Measurements from ENCODE around the gene PRSS53.
"Not testable (repeated sequence)": the region's sequence is repeated elsewhere in the genome, so short reads cannot be mapped to it uniquely, and the experiment has no call there.

The PRSS53 gene

DNA sequence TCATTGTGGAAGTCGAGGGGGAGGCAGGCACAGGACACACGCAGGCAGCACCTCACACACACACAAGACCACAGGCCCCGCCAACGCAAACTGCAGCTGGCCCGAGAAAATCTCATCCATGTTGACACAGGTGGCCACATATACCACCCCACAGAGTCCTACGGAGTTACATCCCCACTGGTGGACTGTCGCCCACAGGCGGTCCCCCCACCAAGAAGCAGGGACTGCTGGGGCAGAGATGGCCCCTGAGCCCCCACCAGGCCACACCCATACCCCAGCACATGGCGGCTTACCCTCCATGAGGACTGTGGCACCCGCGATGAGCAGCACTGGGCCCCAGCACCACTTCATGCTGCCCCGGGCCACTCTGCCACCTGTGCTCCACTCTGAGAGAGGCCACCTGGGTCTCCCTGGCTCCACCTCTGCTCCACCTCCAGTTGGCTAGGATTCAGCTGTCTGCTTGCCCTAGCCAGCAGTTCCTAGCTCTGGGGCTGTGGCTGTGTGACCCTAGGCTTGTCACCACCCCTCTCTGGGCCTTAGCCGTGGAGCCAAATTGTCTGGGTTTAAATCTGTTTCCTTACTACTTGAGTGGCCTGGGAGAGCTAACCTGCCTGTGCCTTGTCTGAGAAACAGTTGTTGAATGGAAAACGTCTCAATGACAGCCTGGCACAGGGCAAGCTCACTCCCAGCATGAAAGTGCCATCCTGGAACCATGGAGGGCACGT is at the start of gene PRSS53:
TSS of gene PRSS53 (minus strand) at position 485 of the 725 bp plus-strand sequence. CDS start at position 351, 134 bp downstream.
- DNase-seq (ENCODE audit: low read depth in 2 of 2), result no peak

DNA sequence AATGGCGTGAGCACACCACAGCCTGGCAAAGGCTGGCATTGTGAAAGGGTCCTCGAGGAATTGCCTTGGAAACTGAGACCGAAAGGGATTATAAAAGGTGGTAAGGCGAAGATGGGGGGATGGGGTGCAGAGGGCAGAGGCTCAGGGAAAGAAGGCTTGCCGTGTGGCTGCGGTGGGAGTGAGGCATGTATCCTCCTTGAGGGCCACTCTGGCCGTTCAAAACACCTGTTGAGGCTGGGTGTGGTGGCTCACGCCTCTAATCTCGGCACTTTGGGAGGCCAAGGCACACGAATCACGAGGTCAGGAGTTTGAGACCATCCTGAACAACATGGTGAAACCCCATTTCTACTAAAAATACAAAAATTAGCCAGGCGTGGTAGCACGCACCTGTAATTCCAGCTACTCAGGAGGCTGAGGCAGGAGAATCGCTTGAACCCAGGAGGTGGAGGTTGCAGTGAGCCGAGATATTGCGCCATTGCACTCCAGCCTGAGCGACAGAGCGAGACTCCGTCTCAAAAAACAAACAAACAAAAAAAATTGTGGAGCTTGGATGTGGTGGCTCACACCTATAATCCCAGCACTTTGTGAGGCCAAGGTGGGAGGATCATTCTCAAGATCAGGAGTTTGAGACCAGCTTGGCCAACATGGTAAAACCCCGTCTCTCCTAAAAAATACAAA is 48.2 kb upstream of the PRSS53 start:
- not testable (repeated sequence) for DNase-seq (ENCODE audit: low read depth in 2 of 2)

DNA sequence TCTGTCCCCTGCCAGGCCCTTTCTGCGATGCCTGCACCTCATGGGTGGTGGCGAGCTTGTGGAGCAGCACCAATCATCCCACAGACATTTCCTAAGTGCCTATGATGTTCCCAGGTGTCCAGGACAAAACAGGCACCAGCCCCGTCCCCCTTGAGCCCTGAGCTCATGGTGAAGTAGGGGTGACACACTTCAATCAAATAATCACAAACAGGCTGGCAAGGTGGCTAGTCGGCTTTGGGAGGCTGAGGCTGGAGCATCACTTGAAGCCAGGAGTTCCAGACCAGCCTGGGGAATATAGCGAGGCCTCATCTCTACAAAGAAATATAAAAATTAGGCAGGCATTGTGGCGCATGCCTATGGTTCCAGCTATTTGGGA is 47.5 kb upstream of the PRSS53 start:
- no peak for DNase-seq (ENCODE audit: low read depth in 2 of 2)

DNA sequence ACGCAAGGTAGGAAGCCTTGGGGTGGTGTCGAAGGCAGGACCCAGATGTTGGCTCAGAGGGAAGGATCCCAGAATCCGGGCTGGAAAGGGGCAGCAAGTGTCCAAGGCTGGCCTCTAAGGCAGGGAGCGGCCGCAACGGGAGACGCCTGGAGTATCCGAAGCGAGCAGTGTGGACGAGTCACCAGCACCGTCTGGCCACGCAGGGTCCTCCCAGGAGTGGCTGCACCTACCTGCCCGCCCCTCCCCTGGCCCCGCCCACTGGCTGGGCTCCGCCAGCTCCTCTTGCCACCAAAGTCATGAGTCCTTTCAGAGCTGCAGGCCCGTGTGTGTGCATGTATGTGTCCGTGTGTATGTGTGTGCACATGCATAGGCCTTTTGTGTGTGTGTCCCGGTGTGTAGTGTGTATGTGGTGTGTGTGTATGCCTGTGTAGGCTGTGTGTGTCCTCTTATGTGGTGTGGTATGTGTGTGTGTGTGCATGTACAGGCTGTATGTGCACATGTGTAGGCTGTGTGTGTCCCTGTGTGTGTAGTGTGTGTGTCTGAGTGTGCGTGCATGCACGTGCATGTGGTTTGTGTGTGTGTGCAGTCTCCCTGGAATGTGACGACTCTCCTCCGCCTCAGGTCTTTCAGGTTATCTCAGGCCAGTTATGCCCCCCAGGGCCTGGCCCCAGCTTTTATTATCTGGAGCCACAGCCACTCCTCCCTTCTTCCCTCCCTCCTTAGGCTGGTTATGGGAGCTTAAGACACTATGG is 47.0 kb upstream of the PRSS53 start, which contains the start of gene PRSS8:
TSS of gene PRSS8 (minus strand) at position 193 of the 752 bp plus-strand sequence. CDS start 229 bp downstream, outside the sequence.
- DNase-seq (ENCODE audit: low read depth in 2 of 2), result no peak

DNA sequence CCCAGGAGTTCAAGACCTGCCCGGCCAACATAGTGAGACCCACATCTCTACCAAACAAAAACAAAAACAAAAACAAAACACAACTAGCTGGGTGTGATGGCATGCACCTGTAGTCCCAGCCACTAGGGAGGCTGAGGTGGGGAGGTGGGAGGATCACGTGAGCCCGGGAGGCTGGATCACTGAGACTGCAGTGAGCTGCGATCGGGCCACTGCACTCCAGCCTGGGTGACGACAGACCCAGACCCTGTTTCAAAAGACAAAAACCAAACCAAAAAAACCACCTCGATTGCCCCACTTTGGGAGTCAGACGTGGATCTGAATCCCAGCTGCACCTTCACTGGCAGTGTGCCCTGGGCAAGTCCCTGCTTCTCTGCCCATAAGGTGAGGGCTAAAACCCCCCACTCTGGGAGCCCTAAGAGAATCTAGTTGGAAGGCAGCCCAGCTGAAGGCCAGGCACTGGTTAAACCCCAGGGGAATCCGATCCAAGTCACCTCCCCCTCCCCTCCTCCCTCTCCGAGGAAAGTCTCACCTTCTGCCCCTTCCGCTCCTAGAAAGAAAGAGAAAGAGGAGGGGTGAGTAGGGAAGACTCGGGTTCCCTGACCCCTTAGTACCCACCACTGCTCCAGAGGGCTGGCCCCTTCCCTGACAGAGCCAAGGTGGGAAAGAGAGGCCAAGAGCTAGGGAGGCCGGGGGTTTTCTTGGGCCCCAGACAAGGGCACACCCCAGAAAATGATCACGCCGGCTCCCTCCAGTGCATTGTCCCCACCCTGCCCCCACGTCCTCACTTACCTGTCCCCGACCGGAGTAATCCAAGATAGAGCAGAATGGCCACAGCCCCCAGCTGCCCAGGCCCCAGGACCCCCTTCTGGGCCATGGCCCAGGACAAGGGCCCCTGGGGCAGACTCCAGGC is 46.1 kb upstream of the PRSS53 start:
- no peak for DNase-seq (ENCODE audit: low read depth in 2 of 2)

DNA sequence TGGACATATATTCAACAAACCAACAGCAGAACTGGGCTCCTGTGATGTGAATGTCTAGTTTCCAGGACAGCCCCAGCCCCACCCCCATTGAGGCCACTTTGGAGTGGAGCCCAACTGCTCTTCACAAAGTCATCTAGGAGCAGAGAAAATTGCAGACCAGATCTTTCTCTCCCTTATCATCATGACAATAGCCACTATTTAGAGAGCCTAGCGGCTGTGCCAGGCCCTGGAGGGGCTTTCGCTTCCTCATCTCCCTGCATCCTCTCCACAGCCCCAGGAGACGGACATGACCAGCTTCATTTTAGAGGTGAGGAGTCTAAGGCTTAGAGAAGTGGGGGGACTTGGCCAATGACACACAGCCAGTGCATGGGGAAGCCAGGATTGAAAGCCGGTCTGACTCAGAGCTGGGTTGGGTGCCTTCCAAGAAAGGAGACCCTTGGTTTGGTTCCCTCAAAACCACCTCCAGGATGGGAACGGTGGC is 45.4 kb upstream of the PRSS53 start:
- no peak for DNase-seq (ENCODE audit: low read depth in 2 of 2)

DNA sequence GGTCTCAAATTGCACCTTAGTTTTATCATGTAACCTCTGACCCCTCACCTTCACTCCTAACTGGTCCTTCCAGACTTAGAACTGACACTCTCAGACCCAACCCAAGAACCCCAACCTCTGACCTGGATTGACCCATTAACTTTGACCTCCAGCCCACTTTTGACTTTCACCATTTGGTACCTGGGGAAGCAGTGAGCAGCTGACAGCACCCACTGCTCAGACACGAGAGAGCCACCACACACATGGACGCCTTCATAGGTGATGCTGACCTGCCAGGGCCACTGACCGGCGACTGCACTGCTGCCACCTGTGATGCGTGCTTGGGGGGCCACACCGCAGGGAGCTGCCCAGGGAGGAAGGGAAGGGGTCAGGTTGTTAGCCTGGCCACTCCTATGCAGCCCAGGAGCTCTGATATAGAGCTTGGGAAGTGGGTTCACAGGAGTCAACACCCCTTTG is 44.3 kb upstream of the PRSS53 start:
- no peak for DNase-seq (ENCODE audit: low read depth in 2 of 2)

DNA sequence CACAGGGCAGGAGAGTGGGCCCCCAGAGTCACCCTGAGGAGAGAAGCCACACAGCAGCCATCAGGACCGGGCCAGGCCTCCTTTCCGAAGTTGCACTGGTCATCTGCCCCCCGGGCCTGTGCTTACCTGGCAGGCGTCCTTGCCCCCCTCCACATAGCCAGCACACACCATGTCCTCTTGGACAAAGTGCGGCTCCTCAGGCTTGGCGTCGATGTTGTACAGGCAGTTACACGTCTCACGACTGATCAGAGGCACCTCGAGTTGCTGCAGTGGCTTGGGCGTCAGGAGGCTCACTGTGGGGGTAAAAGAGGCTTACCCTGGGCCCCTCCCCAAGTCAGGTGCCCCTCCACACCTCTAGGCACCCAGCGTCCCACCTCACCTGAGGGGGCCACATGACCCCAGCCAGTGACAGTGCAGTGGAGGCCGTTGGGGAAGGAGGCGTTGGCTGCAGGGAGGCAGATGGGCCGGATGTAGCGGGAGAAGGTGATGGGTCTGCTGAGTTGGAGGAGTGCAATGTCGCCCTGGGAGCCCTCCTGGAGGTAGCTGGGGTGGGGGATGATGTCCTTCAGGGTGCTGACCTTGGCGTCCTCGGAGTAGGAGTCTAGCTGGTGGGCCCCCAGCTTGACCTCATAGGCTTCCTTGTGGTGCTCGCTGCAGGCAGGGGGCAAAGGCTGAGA is 43.7 kb upstream of the PRSS53 start:
- no peak for DNase-seq (ENCODE audit: low read depth in 2 of 2)

DNA sequence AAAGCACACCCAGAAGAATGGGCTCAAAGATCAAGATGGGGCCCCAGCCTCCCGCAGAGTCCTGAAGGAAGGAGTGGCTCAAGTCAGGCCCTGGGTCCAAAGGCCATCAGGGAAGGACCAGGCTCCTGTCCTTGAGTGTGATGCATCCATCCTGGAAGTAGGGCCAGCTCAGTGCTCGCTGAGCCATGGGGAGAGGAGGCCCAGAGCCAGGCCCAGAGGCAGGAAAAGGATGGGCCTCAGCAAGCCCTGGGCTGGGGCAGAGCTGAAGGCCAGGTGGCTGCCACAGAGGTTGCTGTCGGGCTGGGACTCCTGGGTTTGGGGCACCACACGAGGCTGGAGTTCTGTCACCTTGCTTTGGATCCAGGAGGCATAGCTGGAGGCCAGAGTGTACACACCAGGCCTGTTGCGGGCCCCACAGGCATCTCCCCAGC is 43.1 kb upstream of the PRSS53 start:
- no peak for DNase-seq (ENCODE audit: low read depth in 2 of 2)

DNA sequence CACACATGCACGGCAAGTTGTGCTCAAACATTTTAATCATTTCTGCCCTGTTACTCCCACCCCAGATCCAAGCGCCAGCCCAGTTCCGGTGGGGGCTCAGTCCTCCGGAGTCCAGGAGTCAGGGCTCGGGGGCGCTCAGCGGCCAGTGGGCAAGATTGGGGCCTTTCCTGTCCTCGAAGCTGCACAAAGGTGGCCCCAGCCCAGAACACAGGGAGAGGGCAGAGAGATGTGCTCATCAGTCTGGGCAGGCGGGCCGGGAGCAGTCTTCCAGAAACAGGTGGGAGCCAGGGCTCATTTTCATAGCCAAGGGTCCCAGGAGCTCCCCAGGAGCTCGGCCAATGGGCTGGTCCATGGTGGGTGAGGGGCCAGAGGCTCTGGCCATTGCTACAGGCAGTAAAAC is 42.7 kb upstream of the PRSS53 start:
- DNase-seq (ENCODE audit: low read depth in 2 of 2), result no peak

DNA sequence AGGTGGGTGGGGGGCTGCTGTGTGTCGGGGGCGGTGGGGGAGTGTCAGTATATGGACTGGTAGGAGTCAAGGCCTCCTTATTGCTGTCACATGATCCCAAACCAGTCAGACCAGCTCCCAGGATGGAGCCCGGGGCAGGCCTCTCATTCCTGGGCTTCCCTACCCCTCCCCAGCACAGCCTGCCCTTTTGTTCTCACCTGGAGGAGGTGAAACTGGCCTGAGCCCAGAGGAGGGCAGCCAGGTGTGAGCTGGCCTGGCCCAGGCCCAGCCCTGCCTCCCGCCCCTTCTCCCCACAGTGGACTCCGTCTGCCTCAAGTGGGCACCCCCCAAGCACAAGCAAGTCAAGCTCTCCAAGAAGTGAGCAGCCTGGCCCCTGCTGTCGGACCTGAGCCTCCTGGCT is 42.2 kb upstream of the PRSS53 start:
- DNase-seq (ENCODE audit: low read depth in 2 of 2), result no peak

DNA sequence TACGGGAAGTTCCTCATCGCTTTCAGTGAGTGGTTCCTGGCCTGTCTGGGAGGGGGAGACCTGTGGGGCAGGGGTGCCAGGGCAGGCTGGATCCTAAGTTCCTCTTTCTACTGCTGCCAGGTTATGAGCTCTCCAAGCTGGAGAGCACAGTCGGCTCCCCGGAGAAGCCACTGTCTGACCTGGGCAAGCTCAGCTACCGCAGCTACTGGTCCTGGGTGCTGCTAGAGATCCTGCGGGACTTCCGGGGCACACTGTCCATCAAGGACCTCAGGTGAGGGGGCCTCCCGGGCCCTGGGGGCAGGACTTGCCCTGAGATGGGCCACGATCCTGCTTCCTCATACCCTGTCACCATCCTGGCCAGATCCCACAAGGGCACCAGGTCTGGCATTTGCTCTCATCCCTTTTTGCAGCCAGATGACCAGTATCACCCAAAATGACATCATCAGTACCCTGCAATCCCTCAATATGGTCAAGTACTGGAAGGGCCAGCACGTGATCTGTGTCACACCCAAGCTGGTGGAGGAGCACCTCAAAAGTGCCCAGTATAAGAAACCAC is 41.7 kb upstream of the PRSS53 start:
- no peak for DNase-seq (ENCODE audit: low read depth in 2 of 2)

DNA sequence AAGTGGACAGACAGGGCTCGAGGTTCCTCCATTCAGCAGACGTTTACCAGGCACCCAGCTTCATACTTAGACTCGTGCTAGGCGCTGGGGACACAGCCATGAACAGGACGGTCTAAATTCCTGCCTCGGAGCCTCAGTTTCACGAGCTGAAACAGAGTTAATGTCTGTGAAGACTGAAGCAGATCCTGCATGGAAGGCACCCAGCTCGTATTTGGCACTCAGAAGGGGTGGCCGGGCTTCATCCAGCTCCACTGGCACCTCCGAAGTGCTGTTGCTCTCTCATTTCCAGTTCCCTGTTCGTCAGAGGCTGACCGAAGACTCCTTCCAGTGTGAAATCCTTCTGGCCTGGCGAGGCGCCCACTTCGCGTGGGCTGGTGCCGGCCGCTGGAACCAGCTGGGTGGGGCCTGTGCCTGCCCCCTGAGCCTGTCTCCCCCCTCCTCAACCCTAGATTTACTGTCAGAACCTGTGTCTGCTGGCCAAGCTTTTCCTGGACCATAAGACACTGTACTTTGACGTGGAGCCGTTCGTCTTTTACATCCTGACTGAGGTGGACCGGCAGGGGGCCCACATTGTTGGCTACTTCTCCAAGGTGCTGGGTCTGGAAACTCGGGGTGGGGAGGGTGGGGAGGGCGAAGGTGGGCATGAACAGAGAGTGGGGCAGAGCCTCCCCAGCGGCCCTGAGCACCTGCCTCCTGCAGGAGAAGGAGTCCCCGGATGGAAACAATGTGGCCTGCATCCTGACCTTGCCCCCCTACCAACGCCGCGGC is 41.0 kb upstream of the PRSS53 start:
- DNase-seq (ENCODE audit: low read depth in 2 of 2), result no peak

DNA sequence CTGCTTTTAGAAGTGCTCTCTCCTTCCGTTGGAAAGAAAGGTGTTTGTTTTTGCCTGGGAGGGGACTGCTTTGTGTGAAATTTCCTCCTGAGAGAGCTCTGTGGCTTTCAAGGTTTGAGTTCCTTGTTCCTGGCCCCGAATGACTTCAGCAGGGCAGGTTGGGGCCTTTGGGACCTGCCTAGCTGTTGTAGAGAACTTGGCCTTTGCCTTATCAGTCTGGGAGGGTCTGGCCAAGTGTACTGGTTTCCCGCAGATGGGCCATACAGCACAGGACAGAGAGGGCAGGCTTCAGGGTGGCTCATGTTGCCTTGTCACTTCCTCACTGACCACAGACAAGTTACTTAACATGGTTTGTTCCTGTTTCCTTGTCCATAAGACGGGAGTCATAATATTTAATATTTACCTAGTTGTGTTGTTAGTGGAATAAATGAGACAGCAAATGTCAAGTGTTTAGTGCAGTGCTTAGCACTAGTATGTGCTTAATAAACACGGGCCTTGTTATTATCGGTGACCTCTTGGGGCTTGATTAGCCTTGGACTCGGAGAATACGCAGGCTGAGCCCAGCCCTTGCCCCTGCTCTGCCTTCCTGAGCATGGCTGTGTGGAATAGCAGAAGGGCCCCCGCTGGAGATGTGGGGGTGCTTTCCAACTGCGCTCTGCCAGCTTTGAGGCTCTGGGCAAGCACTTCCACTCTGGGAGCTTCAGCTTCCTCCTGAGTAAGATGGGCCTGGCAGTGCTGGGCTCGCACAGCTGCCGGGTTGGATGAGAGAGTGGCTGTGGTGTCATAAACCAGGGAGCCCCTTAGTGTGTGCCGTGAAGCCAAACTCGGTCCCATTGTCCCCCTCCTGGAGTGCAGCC is 40.2 kb upstream of the PRSS53 start:
- DNase-seq (ENCODE audit: low read depth in 2 of 2), result no peak

DNA sequence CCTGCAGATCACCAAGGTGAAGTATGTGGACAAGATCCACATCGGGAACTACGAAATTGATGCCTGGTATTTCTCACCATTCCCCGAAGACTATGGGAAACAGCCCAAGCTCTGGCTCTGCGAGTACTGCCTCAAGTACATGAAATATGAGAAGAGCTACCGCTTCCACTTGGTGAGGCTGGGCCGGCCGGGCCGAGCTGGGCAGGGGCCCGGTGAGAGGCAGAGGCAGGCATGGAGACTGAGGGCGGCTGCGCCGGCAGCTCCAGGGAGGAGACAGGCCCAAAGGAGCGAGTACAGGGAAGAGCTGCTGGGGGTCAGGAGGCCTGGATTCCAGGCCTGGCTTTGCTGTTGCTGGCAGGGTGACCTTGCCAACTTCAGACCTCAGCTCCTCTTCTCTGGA is 38.4 kb upstream of the PRSS53 start:
- no peak for DNase-seq (ENCODE audit: low read depth in 2 of 2)

DNA sequence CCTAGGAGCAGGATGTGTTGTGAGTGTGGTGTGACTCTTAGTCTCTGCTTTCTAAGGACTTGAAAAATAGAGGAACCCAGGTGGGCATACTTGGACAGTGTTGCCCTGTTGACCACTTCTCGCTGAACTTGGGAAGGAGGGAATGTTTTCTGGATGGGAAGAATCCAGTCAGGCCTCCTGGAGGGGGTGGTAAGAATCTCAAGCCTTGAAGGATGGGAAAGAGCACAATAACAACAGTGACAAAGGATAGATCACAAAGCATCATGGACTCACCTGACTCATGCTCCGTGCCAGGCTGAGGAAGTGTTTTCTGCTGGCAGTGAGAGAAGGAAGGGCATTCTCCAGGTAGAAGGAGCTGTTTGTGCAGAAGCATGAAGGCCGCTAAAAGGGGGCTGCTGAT is 37.1 kb upstream of the PRSS53 start:
- no peak for DNase-seq (ENCODE audit: low read depth in 2 of 2)

DNA sequence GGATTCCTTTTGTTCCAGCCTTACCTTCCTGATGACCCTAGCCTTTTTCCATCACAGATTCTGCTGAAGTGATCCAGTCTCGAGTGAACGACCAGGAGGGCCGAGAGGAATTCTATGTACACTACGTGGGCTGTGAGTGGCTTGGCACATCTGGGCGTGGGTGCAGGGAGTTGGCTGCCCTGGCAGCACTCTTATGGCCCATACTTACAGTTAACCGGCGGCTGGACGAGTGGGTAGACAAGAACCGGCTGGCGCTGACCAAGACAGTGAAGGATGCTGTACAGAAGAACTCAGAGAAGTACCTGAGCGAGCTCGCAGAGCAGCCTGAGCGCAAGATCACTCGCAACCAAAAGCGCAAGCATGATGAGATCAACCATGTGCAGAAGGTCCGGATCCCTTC is 31.4 kb upstream of the PRSS53 start:
- DNase-seq (ENCODE audit: low read depth in 2 of 2), result no peak

DNA sequence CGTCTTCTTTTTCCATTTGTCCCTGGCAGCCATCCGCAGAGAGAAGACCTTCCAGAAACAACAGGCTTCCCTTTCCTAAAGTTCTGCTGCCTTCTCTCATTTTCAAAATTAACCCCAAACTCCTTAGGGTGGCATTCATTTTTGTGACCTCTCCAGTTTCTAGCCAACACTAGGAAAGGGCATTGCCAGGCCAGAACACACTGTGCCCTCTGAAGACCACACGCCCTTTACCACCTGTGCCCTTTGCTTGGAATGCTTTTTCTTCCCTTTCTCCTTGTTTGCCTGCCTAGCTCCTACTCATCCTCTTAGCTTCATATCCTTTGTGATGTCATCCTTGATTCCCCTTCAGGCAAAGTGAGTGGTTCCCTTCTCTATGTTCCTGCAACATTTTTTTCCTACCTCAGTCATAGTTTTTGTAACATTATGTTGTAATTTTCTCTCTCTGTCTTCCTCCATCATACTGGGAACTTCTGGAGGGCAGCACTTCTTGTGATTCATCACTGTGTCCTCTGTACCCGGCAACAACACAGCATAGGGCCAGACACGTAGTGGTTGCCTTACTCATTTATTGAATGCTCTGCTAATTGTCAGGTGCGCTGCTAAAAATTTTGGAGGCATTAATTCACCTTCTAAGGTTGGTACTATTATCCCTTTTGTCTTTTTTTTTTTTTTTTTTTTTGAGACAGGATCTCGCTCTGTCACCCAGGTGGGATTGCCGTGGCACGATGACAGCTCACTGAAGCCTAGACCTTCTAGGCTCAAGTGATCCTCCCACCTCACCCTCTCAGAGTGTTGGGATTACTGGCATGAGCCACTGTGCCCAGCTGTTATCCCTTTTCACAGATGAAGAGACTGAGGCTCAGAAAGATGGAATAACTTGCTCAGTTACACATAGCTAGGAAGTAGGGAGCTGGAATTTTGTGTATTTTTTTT is 29.7 kb upstream of the PRSS53 start:
- DNase-seq (ENCODE audit: low read depth in 2 of 2), result no peak
